T-helper 22 cell (primary cell): ENCODE data around the gene PRR19.
"Not testable (repeated sequence)": the region's sequence is repeated elsewhere in the genome, so short reads cannot be mapped to it uniquely, and the experiment has no call there.

Source experiments
- DNase-seq: peaks from one replicate; pipeline ENCODE4 v3.0.0-alpha.2; 2020; ENCODE audit warnings: low read depth

Gene PRR19

GRCh38 chr19:42325896-42326771 is 24.2 kb downstream of the PRR19 start:
- DNase-seq: no peak

DNA sequence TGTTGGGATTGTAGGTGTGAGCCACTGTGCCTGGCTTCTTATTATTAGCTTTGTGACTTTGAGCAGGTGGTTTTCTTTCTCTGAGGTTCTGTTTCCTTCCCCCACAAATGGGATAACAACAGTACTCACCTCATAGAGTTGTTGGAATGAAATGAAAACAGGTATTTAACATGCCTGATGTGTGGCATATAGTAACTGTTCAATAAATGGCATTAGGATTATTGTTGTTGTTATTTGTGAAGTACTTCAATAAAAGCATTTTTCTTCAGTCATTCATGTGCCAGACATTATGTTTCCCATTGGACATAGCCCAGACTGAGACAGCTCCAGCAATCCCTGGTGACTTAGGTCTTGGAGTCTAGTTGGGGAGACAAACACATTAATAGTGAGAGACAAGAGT is 25.0 kb downstream of the PRR19 start:
- no peak for DNase-seq

DNA sequence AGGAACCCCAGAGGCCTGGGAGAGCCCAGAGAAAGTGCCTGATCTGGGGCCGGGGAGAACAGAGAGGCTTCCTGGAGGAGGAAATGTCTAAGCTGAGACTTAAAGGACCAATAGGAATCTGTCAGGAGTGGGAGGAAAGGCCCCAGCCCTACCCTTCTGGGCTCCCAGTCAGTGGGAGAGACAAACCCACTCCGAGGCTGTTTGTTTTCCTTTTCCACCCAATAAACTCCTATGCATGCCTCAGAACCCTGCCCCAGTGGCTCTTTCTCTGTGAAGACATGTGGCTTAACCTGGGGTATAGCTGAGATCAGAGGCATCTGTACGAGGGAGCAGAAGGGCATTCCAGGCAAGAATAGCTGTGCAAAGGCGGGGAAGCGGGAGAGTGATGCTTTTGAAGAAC is 25.4 kb downstream of the PRR19 start:
- DNase-seq: no peak

- no peak for DNase-seq
Measured at GRCh38 chr19:42328106-42328505, 26.2 kb downstream of the PRR19 start.

- no peak for DNase-seq
Measured at GRCh38 chr19:42328854-42329253, 26.9 kb downstream of the PRR19 start.

DNA sequence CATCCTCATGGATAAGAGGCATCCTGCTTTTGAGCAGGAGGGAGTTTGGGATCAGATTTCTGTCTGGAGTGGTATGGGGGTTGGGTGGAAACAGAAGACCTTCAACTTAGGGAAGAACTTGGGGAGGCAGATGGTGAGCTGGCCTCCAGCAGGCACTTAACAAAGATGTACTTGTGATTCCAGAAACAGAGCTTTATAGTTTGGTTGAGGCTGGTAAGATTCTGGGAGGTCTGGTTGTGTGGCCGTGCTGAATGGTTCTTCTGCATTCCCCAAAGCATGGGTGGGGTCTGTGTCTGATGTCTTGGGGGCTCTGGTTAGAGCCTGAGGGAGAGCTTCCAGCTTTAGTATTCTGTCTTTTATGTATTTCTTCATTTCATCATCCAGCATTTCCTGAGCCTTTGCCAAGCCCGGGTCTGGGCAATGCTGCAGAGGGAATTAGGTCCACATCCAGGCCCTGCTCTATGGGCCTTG is 28.3 kb downstream of the PRR19 start:
- DNase-seq: no peak

- not testable (repeated sequence) for DNase-seq
Measured at GRCh38 chr19:42331333-42331732, 29.4 kb downstream of the PRR19 start.

GRCh38 chr19:42332059-42332458 is 30.1 kb downstream of the PRR19 start:
- DNase-seq: no peak

DNA sequence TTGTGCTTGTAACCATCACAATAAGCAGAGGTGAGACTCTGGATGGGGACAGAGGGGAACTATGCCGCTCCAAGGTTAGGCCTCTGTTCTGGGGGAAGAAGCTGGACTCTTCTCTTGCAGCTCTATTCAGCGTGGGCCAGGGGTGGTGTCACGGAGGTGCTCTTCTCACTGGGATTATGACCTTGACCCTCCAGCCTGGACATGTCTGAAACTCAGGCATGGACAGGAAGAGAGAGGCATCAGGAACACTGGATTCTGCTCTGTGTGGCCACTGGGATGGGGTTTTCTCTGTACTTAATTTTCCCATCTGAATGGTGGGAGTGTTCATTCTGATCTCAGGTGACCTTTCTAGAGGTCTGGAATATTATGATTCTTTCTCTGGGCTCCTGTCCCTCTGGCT is 31.1 kb downstream of the PRR19 start:
- DNase-seq: no peak

DNA sequence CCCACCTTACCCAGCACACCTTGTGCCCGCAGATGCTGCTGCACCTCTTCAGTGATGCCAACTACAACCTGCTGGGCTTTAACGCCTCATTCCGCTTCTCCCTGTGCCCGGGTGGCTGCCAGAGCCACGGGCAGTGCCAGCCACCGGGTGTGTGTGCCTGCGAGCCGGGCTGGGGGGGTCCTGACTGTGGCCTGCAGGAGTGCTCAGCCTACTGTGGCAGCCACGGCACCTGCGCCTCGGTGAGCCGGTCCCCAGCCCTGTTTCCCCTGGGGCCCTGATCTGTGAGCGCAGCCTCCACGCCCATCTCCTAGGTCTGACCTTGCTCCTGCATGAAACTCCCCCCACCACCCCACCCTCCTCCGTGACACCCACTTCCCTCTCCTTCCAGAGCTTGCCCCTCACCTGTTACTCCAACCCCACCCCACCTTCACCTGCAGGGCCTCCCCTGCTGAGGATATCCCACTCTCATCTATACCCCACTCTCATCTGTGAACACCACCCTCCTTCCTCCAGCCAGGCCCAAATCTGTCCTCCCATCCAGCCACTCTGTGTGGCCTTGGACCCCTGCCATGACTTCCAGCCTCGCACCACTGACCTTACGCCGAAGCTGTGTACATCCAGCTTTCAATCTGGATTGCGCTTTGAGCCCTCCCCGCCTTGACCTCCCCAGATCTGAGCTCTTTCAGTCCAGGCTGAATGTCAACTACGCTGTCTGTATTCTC is 32.2 kb downstream of the PRR19 start:
- DNase-seq: no peak

GRCh38 chr19:42334697-42335373 is 32.9 kb downstream of the PRR19 start:
- DNase-seq: no peak

DNA sequence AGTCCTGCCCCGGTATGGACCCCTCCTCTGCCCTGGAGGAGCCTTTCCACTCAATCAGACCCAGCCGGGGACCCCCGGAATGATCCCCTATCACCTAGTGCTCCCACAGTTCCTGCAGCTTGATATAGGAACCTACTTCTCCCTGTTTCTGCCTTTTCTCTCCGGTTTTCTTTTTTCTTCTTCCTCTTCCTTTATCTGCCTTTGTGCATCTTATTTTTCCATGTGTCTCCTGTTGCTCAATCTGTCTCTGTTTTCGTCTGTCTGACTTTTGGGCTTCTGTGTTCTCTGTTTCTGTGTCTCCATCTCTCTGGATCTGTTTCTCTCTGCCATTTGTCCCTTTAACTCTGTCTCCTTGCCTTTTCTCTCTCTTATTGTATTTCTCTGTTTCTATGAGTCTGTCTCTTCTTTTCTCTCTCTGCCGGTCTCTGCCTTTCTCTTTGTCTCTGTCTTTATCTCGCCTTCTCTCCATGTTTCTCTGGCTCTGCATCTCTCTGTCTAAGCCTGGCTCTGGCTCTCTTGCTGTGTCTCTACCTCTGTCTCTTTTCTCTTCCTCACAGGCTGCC is 33.5 kb downstream of the PRR19 start:
- DNase-seq: no peak

DNA sequence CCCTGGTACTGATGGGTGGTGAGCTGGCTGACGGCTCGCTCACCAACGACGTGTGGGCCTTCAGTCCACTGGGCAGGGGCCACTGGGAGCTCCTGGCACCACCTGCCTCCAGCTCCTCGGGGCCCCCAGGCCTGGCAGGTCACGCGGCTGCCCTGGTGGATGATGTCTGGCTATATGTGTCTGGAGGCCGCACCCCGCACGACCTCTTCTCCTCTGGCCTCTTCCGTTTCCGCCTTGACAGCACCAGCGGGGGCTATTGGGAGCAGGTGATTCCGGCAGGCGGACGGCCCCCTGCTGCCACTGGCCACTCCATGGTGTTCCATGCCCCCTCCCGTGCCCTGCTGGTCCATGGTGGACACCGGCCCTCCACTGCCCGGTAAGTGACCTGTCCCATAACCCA is 34.0 kb downstream of the PRR19 start:
- no peak for DNase-seq

DNA sequence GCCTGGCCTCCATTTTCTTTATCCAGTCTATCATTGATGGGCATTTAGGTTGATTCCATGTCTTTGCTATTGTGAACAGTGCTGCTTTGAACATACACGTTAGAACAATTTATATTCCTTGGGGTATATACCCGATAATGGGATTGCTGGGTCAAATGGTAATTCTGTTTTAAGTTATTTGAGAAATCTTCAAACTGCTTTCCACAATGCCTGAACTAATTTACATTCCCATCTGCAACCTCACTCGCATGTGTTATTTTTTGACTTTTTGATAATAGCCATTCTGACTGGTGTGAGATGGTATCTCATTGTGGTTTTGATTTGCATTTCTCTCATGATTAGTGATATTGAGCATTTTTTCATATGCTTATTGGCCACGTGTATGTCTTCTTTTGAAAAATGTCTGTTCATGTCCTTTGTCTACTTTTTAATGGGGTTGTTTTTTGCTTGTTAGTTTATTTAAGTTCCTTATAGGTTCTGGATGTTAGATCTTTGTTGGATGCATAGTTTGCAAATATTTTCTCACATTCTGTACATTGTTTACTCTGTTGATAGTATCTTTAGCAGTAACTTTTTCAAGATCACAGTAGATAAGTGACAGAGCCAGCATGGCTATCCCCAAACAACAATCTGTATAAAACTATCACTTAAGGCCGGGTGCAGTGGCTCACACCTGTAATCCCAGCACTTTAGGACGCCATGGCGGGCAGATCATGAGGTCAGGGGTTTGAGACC is 37.4 kb downstream of the PRR19 start:
- not testable (repeated sequence) for DNase-seq

GRCh38 chr19:42339922-42340321 is 38.0 kb downstream of the PRR19 start:
- DNase-seq: not testable (repeated sequence)

- no peak for DNase-seq
Measured at GRCh38 chr19:42343344-42344110, 41.6 kb downstream of the PRR19 start.

DNA sequence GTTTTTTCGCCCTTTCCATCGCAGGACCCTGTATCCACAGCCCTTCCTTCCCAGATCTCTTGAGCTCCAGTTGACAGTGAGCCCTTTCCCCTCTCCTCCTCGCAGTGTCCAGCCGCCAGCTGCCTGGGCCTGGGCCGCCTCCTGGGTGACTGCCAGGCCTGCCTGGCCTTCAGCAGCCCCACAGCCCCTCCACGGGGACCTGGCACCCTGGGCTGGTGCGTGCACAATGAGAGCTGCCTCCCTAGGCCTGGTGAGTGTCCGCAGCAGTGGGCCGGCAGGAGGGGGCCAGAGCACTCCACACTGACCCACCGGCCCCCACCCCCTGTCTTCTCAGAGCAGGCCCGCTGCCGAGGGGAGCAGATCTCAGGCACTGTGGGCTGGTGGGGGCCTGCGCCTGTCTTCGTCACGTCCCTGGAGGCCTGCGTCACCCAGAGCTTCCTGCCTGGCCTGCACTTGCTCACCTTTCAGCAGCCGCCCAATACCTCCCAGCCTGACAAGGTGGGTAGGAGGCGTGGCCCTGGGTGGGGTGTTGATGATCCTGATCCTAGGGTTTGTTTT is 42.5 kb downstream of the PRR19 start:
- no peak for DNase-seq

DNA sequence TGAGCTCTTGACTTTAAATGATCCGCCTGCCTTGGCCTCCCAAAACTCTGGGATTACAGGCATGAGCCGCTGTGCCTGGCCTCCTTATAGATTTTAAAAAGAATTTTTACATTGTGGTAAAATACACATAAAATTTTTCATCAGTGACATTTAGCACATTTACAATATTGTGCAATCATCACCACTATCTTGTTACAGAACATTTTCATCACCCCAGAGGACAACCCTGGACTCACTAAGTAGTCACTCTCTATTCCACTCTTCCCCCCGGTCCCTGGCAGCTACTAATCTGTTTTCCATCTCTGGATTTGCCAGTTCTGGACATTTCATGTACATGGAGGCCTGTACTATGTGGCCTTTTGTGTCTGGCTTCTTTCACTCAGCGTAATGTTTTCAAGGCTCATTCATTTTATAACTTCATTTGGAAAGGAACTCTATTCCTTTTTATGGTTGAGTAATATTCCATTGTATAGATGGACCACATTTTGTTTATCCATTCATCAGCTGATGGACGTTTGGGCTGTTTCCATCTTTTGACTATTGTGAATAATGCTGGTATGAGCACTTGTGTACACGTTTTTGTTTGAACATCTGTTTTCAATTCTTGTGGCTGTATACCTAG is 43.4 kb downstream of the PRR19 start:
- no peak for DNase-seq

DNA sequence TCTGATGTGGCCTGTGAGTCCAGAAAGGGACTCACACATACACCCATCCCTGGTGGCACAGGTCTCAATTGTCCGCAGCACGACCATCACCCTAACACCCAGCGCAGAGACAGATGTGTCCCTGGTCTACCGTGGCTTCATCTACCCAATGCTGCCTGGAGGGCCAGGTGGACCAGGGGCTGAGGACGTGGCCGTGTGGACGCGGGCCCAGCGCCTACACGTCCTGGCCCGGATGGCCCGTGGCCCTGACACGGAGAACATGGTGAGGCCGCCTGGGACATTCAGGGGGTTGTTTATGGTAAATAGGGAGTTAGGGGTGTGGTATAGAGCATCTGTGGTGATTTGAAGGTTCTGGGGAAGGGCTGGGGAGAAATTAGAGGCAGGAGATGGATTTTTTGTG is 46.3 kb downstream of the PRR19 start:
- no peak for DNase-seq
